Coronary artery (tissue), 2 donors: Measurements from ENCODE around the gene PLEKHG3.

ENCODE experiments used
- DNase-seq: peaks from one replicate; pipeline ENCODE4 v3.0.0-alpha.2; 2017; ENCODE audit warnings: low spot score
- H3K27ac ChIP-seq, 2 donors: fragments of 200-600 bp; sonication (generic); one replicate each; pipeline ENCODE4 v1.5.1; 2016 to 2019
- H3K4me3 ChIP-seq: fragments of 200-600 bp; sonication (generic); 2 replicates; pipeline ENCODE4 v1.5.1; 2016; ENCODE audit warnings: mild to moderate bottlenecking, moderate library complexity
- TF ChIP-seq, protein P1 (sequence below): fragments of 200-600 bp; sonication (generic); IDR thresholded peaks from one replicate; pipeline ENCODE4 v1.5.1; 2019; ENCODE audit warnings: antibody characterized with exemption

PLEKHG3 gene

DNA sequence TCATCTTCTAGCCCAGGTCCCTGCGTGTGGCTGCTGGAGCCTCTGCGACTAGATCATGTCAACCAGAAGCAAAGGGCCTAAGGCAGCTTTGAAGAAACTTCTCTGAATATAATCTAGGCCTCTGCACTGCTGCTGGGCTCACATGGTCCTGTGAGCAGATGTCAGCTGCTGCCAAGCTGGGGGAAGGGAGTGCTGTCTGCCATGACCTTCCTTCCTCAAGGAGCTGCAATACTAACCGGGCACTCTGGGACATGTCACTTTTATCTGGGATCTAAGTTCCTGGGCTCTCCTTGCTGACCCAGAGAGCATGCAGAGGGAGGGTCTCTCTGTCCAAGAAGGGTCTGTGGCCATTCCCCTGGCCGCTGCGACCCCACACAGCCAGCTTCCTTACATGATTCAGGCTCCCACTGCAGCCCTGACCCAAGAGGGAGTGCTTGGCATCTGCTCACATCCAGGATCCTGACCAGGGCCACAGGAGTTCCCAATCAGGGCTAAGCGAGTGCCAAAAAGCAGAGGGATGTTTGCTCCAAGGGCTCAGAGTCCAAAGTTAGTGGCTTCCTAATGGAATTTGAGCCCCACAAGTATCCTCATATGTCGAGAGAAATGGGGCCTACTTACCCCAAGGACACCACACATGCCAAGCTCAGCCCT, 74.0 kb downstream of the PLEKHG3 start:
- Histone ChIP-seq H3K4me3 (no peak overlapping the region), H3K27ac (no peak overlapping the region)
- TF ChIP-seq, protein P1, sequence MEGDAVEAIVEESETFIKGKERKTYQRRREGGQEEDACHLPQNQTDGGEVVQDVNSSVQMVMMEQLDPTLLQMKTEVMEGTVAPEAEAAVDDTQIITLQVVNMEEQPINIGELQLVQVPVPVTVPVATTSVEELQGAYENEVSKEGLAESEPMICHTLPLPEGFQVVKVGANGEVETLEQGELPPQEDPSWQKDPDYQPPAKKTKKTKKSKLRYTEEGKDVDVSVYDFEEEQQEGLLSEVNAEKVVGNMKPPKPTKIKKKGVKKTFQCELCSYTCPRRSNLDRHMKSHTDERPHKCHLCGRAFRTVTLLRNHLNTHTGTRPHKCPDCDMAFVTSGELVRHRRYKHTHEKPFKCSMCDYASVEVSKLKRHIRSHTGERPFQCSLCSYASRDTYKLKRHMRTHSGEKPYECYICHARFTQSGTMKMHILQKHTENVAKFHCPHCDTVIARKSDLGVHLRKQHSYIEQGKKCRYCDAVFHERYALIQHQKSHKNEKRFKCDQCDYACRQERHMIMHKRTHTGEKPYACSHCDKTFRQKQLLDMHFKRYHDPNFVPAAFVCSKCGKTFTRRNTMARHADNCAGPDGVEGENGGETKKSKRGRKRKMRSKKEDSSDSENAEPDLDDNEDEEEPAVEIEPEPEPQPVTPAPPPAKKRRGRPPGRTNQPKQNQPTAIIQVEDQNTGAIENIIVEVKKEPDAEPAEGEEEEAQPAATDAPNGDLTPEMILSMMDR, result no peak
- no peak for DNase-seq

DNA sequence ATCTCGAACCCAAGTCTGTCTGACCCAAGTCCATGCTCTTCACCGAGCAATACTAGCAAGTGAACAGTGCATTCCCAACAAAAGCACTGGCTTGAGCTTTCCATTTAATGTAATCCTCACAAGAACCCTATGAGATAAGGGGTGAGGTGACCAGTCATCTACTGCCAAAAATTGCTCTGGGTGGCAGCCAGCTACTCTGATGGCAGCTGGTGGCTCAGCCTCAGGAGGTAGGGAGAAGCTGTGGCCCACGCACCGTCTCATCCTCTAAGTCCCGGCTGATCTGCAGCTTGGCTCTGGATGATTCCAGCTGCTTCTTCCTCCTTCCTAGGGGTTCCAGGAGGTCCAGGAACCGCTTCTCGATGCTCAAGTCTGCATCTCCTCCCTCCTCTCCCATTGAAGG, 75.2 kb downstream of the PLEKHG3 start:
- no peak overlapping the region for H3K27ac ChIP-seq
- TF ChIP-seq, protein P1, result no peak
- H3K4me3 ChIP-seq, result no peak overlapping the region
- no peak for DNase-seq

DNA sequence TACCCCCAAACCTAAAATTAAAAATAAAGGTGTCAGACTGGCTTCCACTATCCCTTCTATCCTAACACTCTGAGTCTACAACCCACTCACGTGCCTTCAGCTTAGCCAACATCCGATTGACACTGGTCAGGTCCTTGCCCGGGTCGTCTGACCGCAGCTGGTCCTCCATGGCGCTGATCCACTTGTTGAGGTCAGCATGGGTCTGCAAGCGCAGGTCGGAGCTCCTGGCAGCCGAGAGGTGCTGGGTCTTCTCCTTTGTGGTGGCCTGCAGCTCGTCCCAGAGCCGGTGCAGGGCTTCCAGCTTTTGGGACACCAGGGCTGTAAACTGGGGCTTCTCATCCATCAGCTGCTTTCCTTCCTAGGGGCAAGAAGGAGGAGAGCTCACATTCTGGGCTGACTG, 78.0 kb downstream of the PLEKHG3 start:
- TF ChIP-seq, protein P1, result no peak
- Histone ChIP-seq H3K27ac (no peak overlapping the region), H3K4me3 (no peak overlapping the region)
- no peak for DNase-seq

DNA sequence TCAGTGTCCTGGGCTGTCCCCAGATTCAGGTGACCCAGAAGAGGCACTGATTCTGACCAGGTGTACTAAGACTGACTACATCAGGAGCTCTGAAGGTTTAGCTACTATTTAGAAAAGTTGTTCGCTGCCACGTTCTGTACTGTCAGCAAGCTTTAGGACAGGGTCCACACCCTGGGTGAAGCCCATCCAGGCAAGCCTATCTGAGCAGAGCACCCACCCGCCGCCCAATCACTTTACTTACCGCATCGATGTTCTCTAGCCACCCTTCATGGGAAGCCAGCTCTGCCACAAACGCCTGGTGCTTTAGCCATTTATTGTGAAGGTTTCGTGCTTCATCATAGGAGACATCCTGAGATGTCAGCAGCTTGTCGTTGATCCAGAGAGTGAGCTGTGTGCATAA, 79.8 kb downstream of the PLEKHG3 start:
- DNase-seq, result no peak

DNA sequence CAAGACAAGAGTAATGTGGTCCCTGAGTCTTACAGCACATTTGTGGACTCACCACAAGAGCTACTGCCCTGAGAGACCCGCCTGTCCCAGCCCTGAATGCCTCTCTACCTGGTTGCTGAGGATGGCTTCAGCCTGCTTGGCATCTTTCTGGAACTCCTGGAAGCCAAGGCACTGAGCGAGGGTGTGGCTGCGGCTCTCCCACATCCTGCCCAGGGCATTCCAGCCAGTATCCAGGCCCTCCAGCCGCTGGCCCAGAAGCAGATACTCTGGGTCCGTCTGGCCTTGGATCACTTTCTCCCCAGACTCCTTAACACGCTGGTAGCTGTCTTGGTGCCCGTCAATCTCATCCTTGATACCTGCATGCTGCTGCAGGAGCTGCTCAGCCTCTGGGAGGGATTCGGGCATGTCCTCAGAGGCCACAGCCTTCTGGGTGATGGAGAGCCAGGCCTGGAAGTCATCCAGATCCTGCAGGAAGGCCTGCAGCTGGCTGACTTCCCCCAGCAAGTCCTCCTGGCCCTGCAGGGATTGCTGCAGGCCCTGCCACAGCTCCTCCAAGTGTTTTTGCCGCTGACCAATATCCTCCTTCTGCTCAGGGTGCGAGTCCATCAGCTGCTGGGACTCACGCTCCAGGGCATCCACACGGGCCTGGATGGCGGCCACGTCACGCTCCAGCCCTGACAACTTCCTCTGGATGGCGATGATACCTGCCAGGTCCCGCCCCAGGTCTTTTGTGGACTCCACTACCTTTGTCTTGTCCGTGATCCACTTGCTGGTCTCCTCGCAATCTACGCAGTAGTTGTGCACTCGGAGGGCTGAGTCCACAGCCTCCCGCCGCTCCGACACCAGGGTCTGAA, 82.3 kb downstream of the PLEKHG3 start:
- no peak overlapping the region for H3K27ac ChIP-seq
- TF ChIP-seq, protein P1, result no peak
- DNase-seq, result no peak
- no peak overlapping the region for H3K4me3 ChIP-seq

More for the DNA sequence above, 79.8 kb downstream of the PLEKHG3 start:
- H3K4me3 ChIP-seq, result no peak overlapping the region
- no peak overlapping the region for H3K27ac ChIP-seq
- TF ChIP-seq, protein P1, result no peak

DNA sequence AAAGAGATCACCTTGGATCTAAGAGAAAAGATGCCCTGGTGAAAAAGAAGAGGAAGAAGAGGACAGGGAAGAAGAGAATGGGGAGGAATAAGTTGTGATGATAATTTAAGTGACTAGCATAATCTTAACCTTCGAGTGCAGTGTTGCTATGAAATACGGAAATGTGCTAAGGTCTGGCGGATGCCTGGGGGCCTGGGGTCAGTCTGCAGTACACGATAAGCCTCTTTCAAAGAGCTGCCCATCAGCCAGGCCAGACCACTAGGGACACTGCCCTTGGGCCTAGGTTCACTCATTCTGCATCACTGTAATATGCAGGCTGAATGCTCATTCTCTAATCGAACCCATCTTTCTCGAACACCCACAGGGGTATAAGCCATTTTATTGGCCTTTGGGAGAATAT, 83.4 kb downstream of the PLEKHG3 start:
- no peak overlapping the region for H3K4me3 ChIP-seq
- TF ChIP-seq, protein P1, result no peak
- H3K27ac ChIP-seq, result no peak overlapping the region
- no peak for DNase-seq

DNA sequence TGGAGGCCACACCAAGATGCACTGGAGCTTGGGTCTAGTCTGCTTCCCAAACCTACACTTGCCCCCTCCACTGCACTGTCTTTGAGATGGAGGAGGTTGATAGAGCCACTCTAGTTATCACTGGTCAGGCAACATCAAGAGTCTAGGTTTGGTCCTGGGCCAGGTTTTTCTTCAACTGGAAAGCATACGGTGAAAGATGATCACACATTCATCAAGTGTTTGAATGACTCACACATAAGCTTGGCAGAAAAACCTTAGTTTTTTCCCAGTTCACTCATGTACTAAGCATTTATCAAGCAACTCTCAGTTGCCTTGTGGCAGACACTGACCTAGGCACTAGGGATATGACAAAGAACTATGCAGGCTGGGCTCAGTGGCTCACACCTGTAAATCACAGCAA, 84.5 kb downstream of the PLEKHG3 start:
- DNase-seq, result no peak
- H3K27ac ChIP-seq, result no peak overlapping the region
- TF ChIP-seq, protein P1, result no peak
- no peak overlapping the region for H3K4me3 ChIP-seq
